B cell (primary cell): ENCODE data around the gene HARBI1. TPM values are rescaled to one million over a fixed set of nuclear protein-coding genes. Genes with fewer than 3 reads are reported as not detected.

Experiments used
- ATAC-seq: fragments of 200-7000 bp; cut with Tn5 transposase; one replicate; pipeline ENCODE4 v1.10.0; 2021; ENCODE audit warnings: low read depth, mild to moderate bottlenecking, moderate number of reproducible peaks, moderate library complexity
- CTCF ChIA-PET: fragments of 350-600 bp; sonication (Branson Sonifier 250); formaldehyde crosslinking; loops from one replicate; lab custom pipeline; 2021; ENCODE audit warnings: antibody characterized with exemption, inconsistent platforms; lab: Charles Lee
- POLR2A ChIA-PET: fragments of 350-600 bp; sonication (Branson Sonifier 250); formaldehyde crosslinking; loops from one replicate; lab custom pipeline; 2021; ENCODE audit warnings: antibody characterized with exemption; lab: Charles Lee
- DNase-seq: peaks from one replicate; pipeline ENCODE4 v3.0.0; 2013
- H2AFZ ChIP-seq: 2 replicates; pipeline ENCODE4 v1.6.1; 2012; ENCODE audit warnings: mild to moderate bottlenecking, low read depth, low read length; ENCODE audit not compliant: insufficient read depth, poor library complexity, severe bottlenecking
- H3K27ac ChIP-seq, 2 donors: 1 replicate in 1 of 2; 2 replicates in 1 of 2; pipeline ENCODE4 v1.5.1; 2012 to 2013; ENCODE audit warnings: low read length in 2 of 2, mild to moderate bottlenecking in 2 of 2, moderate library complexity in 1 of 2
- H3K27me3 ChIP-seq, 4 experiments: fragments of 200-600 bp in 1 of 4; sonication (generic) in 1 of 4; replicated peaks in 1 of 4; 1 replicate in 2 of 4; 2 replicates in 2 of 4; pipeline versions ENCODE4 v1.6.1 to v1.7.0; 2013 to 2016; ENCODE audit warnings: low read length in 3 of 4, mild to moderate bottlenecking in 2 of 4, mixed read lengths in 1 of 4, moderate library complexity in 1 of 4; ENCODE audit not compliant: insufficient read depth in 4 of 4, control insufficient read depth in 3 of 4; ENCODE audit errors: control extremely low read depth in 1 of 4
- H3K36me3 ChIP-seq, 2 experiments: replicated peaks in 1 of 2; 1 replicate in 1 of 2; 2 replicates in 1 of 2; pipeline versions ENCODE4 v1.6.1 to v1.7.1; 2013; ENCODE audit warnings: low read length in 1 of 2; ENCODE audit not compliant: insufficient read depth in 2 of 2, control insufficient read depth in 1 of 2; ENCODE audit errors: control extremely low read depth in 1 of 2, extremely low read depth in 1 of 2
- H3K4me1 ChIP-seq, 2 donors: fragments of 200-600 bp in 1 of 2; sonication (generic) in 1 of 2; 1 replicate in 1 of 2; 2 replicates in 1 of 2; pipeline versions ENCODE4 v1.5.1 to v1.6.1; 2013 to 2017; ENCODE audit warnings: low read length in 2 of 2; ENCODE audit not compliant: control insufficient read depth in 2 of 2, insufficient read depth in 2 of 2
- H3K4me2 ChIP-seq: replicated peaks from 2 replicates; pipeline ENCODE3; 2012; ENCODE audit warnings: mild to moderate bottlenecking, low read depth, low read length; ENCODE audit not compliant: poor library complexity, severe bottlenecking
- H3K4me3 ChIP-seq, 5 experiments: fragments of 200-600 bp in 1 of 5; sonication (generic) in 1 of 5; 1 replicate in 3 of 5; 2 replicates in 2 of 5; pipeline versions ENCODE4 v1.5.1 to v1.7.0; 2011 to 2016; ENCODE audit warnings: low read length in 4 of 5, mild to moderate bottlenecking in 4 of 5, low read depth in 2 of 5, control low read depth in 1 of 5, moderate library complexity in 1 of 5; ENCODE audit not compliant: insufficient read depth in 1 of 5; ENCODE audit errors: control extremely low read depth in 1 of 5, extremely low read depth in 1 of 5
- H3K79me2 ChIP-seq: fragments of 200-600 bp; sonication (generic); one replicate; pipeline ENCODE4 v1.6.0; 2016; ENCODE audit warnings: low read length; ENCODE audit not compliant: control insufficient read depth, insufficient read depth
- H3K9ac ChIP-seq: fragments of 200-600 bp; sonication (generic); 2 replicates; pipeline ENCODE4 v1.6.1; 2017; ENCODE audit warnings: mild to moderate bottlenecking, low read length, moderate library complexity
- H3K9me3 ChIP-seq, 3 donors: one replicate each; pipeline versions ENCODE4 v1.6.1 to v1.7.1; 2013; ENCODE audit warnings: low read length in 2 of 3; ENCODE audit not compliant: control insufficient read depth in 2 of 3, insufficient read depth in 1 of 3; ENCODE audit errors: control extremely low read depth in 1 of 3
- H4K20me1 ChIP-seq: 2 replicates; pipeline ENCODE4 v1.6.0; 2012; ENCODE audit warnings: mild to moderate bottlenecking, low read length; ENCODE audit not compliant: insufficient read depth, control insufficient read depth, poor library complexity, severe bottlenecking
- H3K27ac Mint-ChIP-seq: one replicate; pipeline ENCODE4 v1.8.0; 2021; ENCODE audit warnings: mixed read lengths
- H3K27me3 Mint-ChIP-seq: one replicate; pipeline ENCODE4 v1.8.0; 2021; ENCODE audit warnings: mixed read lengths
- H3K4me1 Mint-ChIP-seq: one replicate; pipeline ENCODE4 v1.8.0; 2021; ENCODE audit warnings: mixed read lengths
- H3K4me3 Mint-ChIP-seq: one replicate; pipeline ENCODE4 v1.8.0; 2021; ENCODE audit warnings: mixed read lengths
- H3K9me3 Mint-ChIP-seq: one replicate; pipeline ENCODE4 v1.8.0; 2022; ENCODE audit warnings: mixed read lengths; ENCODE audit not compliant: insufficient read depth
- EZH2 ChIP-seq: IDR thresholded peaks from 2 replicates; pipeline ENCODE4 v1.6.1; 2012; ENCODE audit warnings: borderline replicate concordance, low read depth, mild to moderate bottlenecking, moderate library complexity, low read length; ENCODE audit not compliant: insufficient read depth, poor library complexity, severe bottlenecking
- WGBS: methylation state at CpG from one replicate; pipeline ENCODE4 v1.1.5; 2013; ENCODE audit warnings: missing lambda C conversion rate; ENCODE audit not compliant: insufficient coverage; 5-methylcytosine and 5-hydroxymethylcytosine counted together
- intact Hi-C: fragments of 100-400 bp; cut with micrococcal nuclease; formaldehyde crosslinking; loops from one replicate; pipeline ENCODE4 v1.10.0; 2022
- polyA plus RNA-seq: library from polyadenylated mRNA; depleted of rRNA; stranded (reverse); fragments of >200 nt; gene quantifications from 2 replicates; pipeline ENCODE4 v1.2.3, GENCODE V29; 2012
- total RNA-seq, 2 donors: library from RNA; stranded (reverse); fragments of 120-200 nt in 1 of 2; gene quantifications; 1 replicate in 1 of 2; 2 replicates in 1 of 2; pipeline versions ENCODE4 v1.2.3 to v1.2.4, GENCODE V29; 2013 to 2022
- TF ChIP-seq, protein P1 (sequence below): fragments of 200-600 bp; IDR thresholded peaks from one replicate; pipeline ENCODE4 v1.8.0; 2022; ENCODE audit warnings: antibody characterized with exemption, mild to moderate bottlenecking

Gene HARBI1
- total and polyA plus RNA-seq, 2 donors (not counting 1 experiment from before 2014, with no cell fraction given), result 7.7 to 8.0 TPM

GRCh38 chr11:46643531-46643930 lies 26.5 kb upstream of the HARBI1 start:
- H3K27ac Mint-ChIP-seq, result no peak overlapping the region

DNA sequence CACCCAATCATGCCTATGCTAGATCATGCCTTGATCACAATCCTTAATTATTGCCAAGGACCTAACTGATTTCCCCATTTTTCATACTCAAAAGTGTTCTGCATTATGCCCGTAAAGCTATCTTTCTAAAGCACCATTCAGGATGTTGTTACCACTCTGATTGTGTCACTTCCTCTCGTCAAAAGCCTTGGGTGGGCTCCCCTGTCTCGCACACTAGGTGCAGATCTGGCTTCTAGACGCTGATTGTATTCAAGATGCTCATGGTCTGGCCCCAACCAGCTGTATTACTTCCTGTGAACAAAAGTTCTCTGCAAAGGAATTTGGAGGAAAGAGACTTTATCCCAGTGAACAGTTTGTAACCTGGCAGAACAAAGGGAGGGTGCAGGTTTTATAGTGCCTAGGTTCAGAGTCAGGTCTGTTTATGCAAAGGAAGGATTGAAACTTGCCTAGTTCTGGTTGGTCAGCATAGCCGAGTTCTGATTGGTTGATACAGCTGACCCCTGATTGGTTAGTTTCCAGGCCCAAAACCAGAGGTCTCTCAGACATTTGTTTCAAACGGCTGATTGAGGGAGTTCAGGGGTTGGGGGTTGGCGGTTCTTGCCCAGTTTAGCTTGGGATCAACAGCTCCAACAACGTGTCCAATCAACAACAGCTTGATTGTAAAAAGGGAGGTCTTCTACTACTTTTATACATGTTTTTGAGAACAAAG lies 25.8 kb upstream of the HARBI1 start:
- Mint-ChIP-seq H3K9me3 (no peaks in the 10 kb centered on the region), H3K4me1 (peaks cover 2% of the 10 kb centered on the region), H3K27ac (no peak overlapping the region), H3K4me3 (no peak overlapping the region), H3K27me3 (no peaks in the 10 kb centered on the region)
- Histone ChIP-seq H3K9ac (no peak overlapping the region), H3K9me3 (peaks cover 0 to 3% (median 0%) of the 10 kb centered on the region in 3 donors), H4K20me1 (peaks cover 15% of the 10 kb centered on the region), H3K4me3 (no peak overlapping the region), H3K36me3 (peaks cover 12 to 66% of the 10 kb centered on the region in 2 experiments), H3K79me2 (peaks cover 10% of the 10 kb centered on the region), H2AFZ (no peak overlapping the region), H3K27me3 (no peaks in the 10 kb centered on the region), H3K4me2 (no peak overlapping the region), H3K27ac (no peak overlapping the region), H3K4me1 (no peaks in the 10 kb centered on the region)
- ATAC-seq (no peak), DNase-seq (no peak)
- intact Hi-C loops, result no loop called here
- TF ChIP-seq, protein P1, sequence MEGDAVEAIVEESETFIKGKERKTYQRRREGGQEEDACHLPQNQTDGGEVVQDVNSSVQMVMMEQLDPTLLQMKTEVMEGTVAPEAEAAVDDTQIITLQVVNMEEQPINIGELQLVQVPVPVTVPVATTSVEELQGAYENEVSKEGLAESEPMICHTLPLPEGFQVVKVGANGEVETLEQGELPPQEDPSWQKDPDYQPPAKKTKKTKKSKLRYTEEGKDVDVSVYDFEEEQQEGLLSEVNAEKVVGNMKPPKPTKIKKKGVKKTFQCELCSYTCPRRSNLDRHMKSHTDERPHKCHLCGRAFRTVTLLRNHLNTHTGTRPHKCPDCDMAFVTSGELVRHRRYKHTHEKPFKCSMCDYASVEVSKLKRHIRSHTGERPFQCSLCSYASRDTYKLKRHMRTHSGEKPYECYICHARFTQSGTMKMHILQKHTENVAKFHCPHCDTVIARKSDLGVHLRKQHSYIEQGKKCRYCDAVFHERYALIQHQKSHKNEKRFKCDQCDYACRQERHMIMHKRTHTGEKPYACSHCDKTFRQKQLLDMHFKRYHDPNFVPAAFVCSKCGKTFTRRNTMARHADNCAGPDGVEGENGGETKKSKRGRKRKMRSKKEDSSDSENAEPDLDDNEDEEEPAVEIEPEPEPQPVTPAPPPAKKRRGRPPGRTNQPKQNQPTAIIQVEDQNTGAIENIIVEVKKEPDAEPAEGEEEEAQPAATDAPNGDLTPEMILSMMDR, result no peak
- TF ChIP-seq EZH2, result no peak
- POLR2A ChIA-PET, result no interaction called here
- CTCF ChIA-PET, result interaction anchor here (1.3 kb wide), 1 partner anchor 9 kb away, joined by 4 read pairs; no protein-coding TSS in a partner anchor
- 98% methylated on average over 5 of the region's 8 CpGs for WGBS

More at GRCh38 chr11:46643531-46643930, 26.5 kb upstream of the HARBI1 start:
- H3K27me3 ChIP-seq, result no peaks in the 10 kb centered on the region
- ATAC-seq, result no peak
- no peak overlapping the region for H2AFZ ChIP-seq
- ChIA-PET CTCF (interaction anchor here (0.5 to 1.3 kb wide), 3 partner anchors 10 to 35 kb away, joined by 3 to 4 read pairs (median 3); no protein-coding TSS in a partner anchor), POLR2A (no interaction called here)
- Mint-ChIP-seq H3K27me3 (no peaks in the 10 kb centered on the region), H3K9me3 (no peaks in the 10 kb centered on the region), H3K4me1 (peaks cover 2% of the 10 kb centered on the region), H3K4me3 (no peak overlapping the region)
- H3K79me2 ChIP-seq, result peaks cover 10% of the 10 kb centered on the region
- no peak overlapping the region for H3K4me3 ChIP-seq
- no peak overlapping the region for H3K4me2 ChIP-seq
- H3K9me3 ChIP-seq, result peaks cover 0 to 3% (median 0%) of the 10 kb centered on the region in 3 donors
- H3K27ac ChIP-seq, result no peak overlapping the region
- WGBS, result 100% methylated on average over 1 of the region's 3 CpGs
- peaks cover 12 to 69% of the 10 kb centered on the region in 2 experiments for H3K36me3 ChIP-seq
- H3K9ac ChIP-seq, result no peak overlapping the region
- TF ChIP-seq EZH2, result no peak
- TF ChIP-seq, protein P1, result no peak
- H3K4me1 ChIP-seq, result no peaks in the 10 kb centered on the region
- intact Hi-C loops, result no loop called here
- DNase-seq, result no peak
- peaks cover 15% of the 10 kb centered on the region for H4K20me1 ChIP-seq
